Ovary (tissue), 9 donors: Measurements from ENCODE around the gene ISOC1. TPM values are rescaled to one million over a fixed set of nuclear protein-coding genes. Genes with fewer than 3 reads are reported as not detected.

ENCODE experiments used
- DNase-seq, 5 donors: peaks; one replicate each; pipeline ENCODE4 v3.0.0-alpha.2; 2019 to 2020
- H3K27ac ChIP-seq, 2 donors: fragments of 200-600 bp; one replicate each; pipeline versions ENCODE4 v1.5.1 to v1.8.0; 2019 to 2022
- H3K27me3 ChIP-seq: fragments of 200-600 bp; one replicate; pipeline ENCODE4 v1.8.0; 2022
- H3K36me3 ChIP-seq: fragments of 200-600 bp; sonication (generic); one replicate; pipeline ENCODE4 v1.5.1; 2019
- H3K4me1 ChIP-seq: one replicate; pipeline ENCODE4 v1.8.1; 2013; ENCODE audit warnings: mild to moderate bottlenecking, moderate library complexity; ENCODE audit not compliant: insufficient read depth
- H3K4me3 ChIP-seq: fragments of 200-600 bp; sonication (generic); one replicate; pipeline ENCODE4 v1.5.1; 2017
- H3K9me3 ChIP-seq, 2 donors: fragments of 200-600 bp in 1 of 2; sonication (generic) in 1 of 2; one replicate each; pipeline versions ENCODE4 v1.5.1 to v1.8.1; 2013 to 2019; ENCODE audit warnings: mild to moderate bottlenecking in 1 of 2, moderate library complexity in 1 of 2
- CTCF ChIP-seq, 3 donors: fragments of 450-650 bp in 2 of 3; fragments of 200-600 bp in 1 of 3; IDR thresholded peaks; one replicate each; pipeline versions ENCODE4 v1.5.1 to v1.8.0; 2016 to 2022; ENCODE audit warnings: antibody characterized with exemption in 3 of 3, mild to moderate bottlenecking in 1 of 3
- EP300 ChIP-seq: sonication (generic); formaldehyde crosslinking; IDR thresholded peaks from one replicate; pipeline ENCODE4 v1.6.1; 2017; ENCODE audit warnings: antibody characterized with exemption
- POLR2A ChIP-seq: fragments of 450-650 bp; IDR thresholded peaks from one replicate; pipeline ENCODE4 v1.6.1; 2017; ENCODE audit warnings: antibody characterized with exemption, mild to moderate bottlenecking, moderate library complexity
- WGBS, 3 donors: extraction: QIAGEN DNeasy Blood & Tissue Kit in 1 of 3; methylation state at CpG; one replicate each; pipeline versions ENCODE4 v1.1.5 to v1.1.7; 2013 to 2017; 5-methylcytosine and 5-hydroxymethylcytosine counted together
- intact Hi-C, 4 donors: fragments of 100-400 bp; cut with DNase I; formaldehyde crosslinking; loops; one replicate each; pipeline versions ENCODE4 v1.11.0 to v1.15.1; 2022 to 2023
- polyA plus RNA-seq, 2 donors: library from polyadenylated mRNA; stranded (reverse); fragments of 200-250 nt in 1 of 2; fragments of 350-450 nt in 1 of 2; fragmentation: Illumina TruSeq in 1 of 2; extraction: RNeasy Lipid Tissue Mini Kit (QIAGEN cat#74804) in 1 of 2; gene quantifications; one replicate each; pipeline ENCODE4 v1.2.3, GENCODE V29; 2013 to 2014
- total RNA-seq, 7 donors: library from RNA; depleted of rRNA in 2 of 7; stranded (reverse); fragments of >200 nt in 2 of 7; fragmentation: NEBNext Ultra II Directional in 3 of 7; extraction: Animal tissue kit (Norgen Biotek cat#: 25700) in 3 of 7; gene quantifications; one replicate each; pipeline versions ENCODE4 v1.1.0 to v1.2.4, GENCODE V29; 2016 to 2023
- donor health status: DM: no; HTN: no; CAD: no; lungs with moderate emphysema.
- donor health status: DM: no; HTN: no; CAD: no.
- donor health status: Bipolar disorder and iron deficiency.
- donor health status: DM: yes; HTN: yes; CAD: no.
- donor health status: DM: no; HTN: no; CAD: no.
- donor health status: DM: yes; HTN: yes; CAD: no.

Gene ISOC1
- total and polyA plus RNA-seq, 9 donors = 19.1 to 98.0 (median 27.3) TPM

- Histone ChIP-seq H3K27me3 (no peaks in the 10 kb centered on the region), H3K36me3 (no peaks in the 10 kb centered on the region), H3K4me3 (no peak overlapping the region), H3K27ac (no peak overlapping the region), H3K4me1 (no peaks in the 10 kb centered on the region), H3K9me3 (no peaks in the 10 kb centered on the region)
- intact Hi-C loops = loop anchor here in 1 of 4 donors (10.0 kb wide), 1 partner anchor 146 kb away; no protein-coding TSS in a partner anchor
- no peak for DNase-seq
- TF ChIP-seq POLR2A (no peak), EP300 (no peak), CTCF (IDR thresholded peaks at IDR 0.05) (no peak)
- 23 to 65% (median 27%) methylated on average over 4 of the region's 4 CpGs for WGBS, 3 donors
Observed at GRCh38 chr5:129051283-129051682, 43.3 kb upstream of the ISOC1 start.

GRCh38 chr5:129053438-129053837 is 41.1 kb upstream of the ISOC1 start:
- intact Hi-C loops = loop anchor here in 1 of 4 donors (10.0 kb wide), 1 partner anchor 149 kb away; no protein-coding TSS in a partner anchor

GRCh38 chr5:129057329-129057728 is 37.2 kb upstream of the ISOC1 start:
- Histone ChIP-seq H3K4me3 (no peak overlapping the region), H3K9me3 (no peaks in the 10 kb centered on the region), H3K36me3 (no peaks in the 10 kb centered on the region), H3K4me1 (no peaks in the 10 kb centered on the region), H3K27ac (no peak overlapping the region), H3K27me3 (no peaks in the 10 kb centered on the region)
- no peak for DNase-seq
- intact Hi-C loops = loop anchor here in 2 of 4 donors (5.0 to 10.0 kb wide), 2 partner anchors 150 to 153 kb away; no protein-coding TSS in a partner anchor
- 86 to 94% (median 87%) methylated on average over 3 of the region's 3 CpGs for WGBS, 3 donors
- TF ChIP-seq CTCF (IDR thresholded peaks at IDR 0.05) = no peak
- no peak for TF ChIP-seq EP300
- TF ChIP-seq POLR2A = no peak

More at GRCh38 chr5:129053438-129053837, 41.1 kb upstream of the ISOC1 start:
- DNase-seq = no peak
- H3K27me3 ChIP-seq = no peaks in the 10 kb centered on the region
- no peak for TF ChIP-seq EP300
- TF ChIP-seq POLR2A = no peak
- TF ChIP-seq CTCF (IDR thresholded peaks at IDR 0.05) = no peak
- no peak overlapping the region for H3K4me3 ChIP-seq
- H3K36me3 ChIP-seq = no peaks in the 10 kb centered on the region
- H3K4me1 ChIP-seq = no peaks in the 10 kb centered on the region
- H3K27ac ChIP-seq = no peak overlapping the region
- H3K9me3 ChIP-seq = no peaks in the 10 kb centered on the region

GRCh38 chr5:129061849-129062248 is 32.7 kb upstream of the ISOC1 start:
- TF ChIP-seq POLR2A (no peak), CTCF (IDR thresholded peaks at IDR 0.05) (no peak), EP300 (no peak)
- no peak overlapping the region for H3K27ac ChIP-seq
- intact Hi-C loops = no loop called here
- no peaks in the 10 kb centered on the region for H3K27me3 ChIP-seq
- no peaks in the 10 kb centered on the region for H3K9me3 ChIP-seq
- H3K36me3 ChIP-seq = no peaks in the 10 kb centered on the region
- H3K4me3 ChIP-seq = no peak overlapping the region
- no peaks in the 10 kb centered on the region for H3K4me1 ChIP-seq
- WGBS, 3 donors = 80 to 84% (median 82%) methylated on average over 2 of the region's 2 CpGs
- no peak for DNase-seq
